B cell (primary cell): ENCODE results near the gene MBOAT1. TPM values are rescaled to one million over a fixed set of nuclear protein-coding genes. Genes with fewer than 3 reads are reported as not detected.

Source experiments
- ATAC-seq: fragments of 200-7000 bp; cut with Tn5 transposase; one replicate; pipeline ENCODE4 v1.10.0; 2021; ENCODE audit warnings: low read depth, mild to moderate bottlenecking, moderate number of reproducible peaks, moderate library complexity
- CTCF ChIA-PET: fragments of 350-600 bp; sonication (Branson Sonifier 250); formaldehyde crosslinking; loops from one replicate; lab custom pipeline; 2021; ENCODE audit warnings: antibody characterized with exemption, inconsistent platforms; lab: Charles Lee
- POLR2A ChIA-PET: fragments of 350-600 bp; sonication (Branson Sonifier 250); formaldehyde crosslinking; loops from one replicate; lab custom pipeline; 2021; ENCODE audit warnings: antibody characterized with exemption; lab: Charles Lee
- DNase-seq: peaks from one replicate; pipeline ENCODE4 v3.0.0; 2013
- H2AFZ ChIP-seq: 2 replicates; pipeline ENCODE4 v1.6.1; 2012; ENCODE audit warnings: mild to moderate bottlenecking, low read depth, low read length; ENCODE audit not compliant: insufficient read depth, poor library complexity, severe bottlenecking
- H3K27ac ChIP-seq, 2 donors: 1 replicate in 1 of 2; 2 replicates in 1 of 2; pipeline ENCODE4 v1.5.1; 2012 to 2013; ENCODE audit warnings: low read length in 2 of 2, mild to moderate bottlenecking in 2 of 2, moderate library complexity in 1 of 2
- H3K27me3 ChIP-seq, 4 experiments: fragments of 200-600 bp in 1 of 4; sonication (generic) in 1 of 4; replicated peaks in 1 of 4; 1 replicate in 2 of 4; 2 replicates in 2 of 4; pipeline versions ENCODE4 v1.6.1 to v1.7.0; 2013 to 2016; ENCODE audit warnings: low read length in 3 of 4, mild to moderate bottlenecking in 2 of 4, mixed read lengths in 1 of 4, moderate library complexity in 1 of 4; ENCODE audit not compliant: insufficient read depth in 4 of 4, control insufficient read depth in 3 of 4; ENCODE audit errors: control extremely low read depth in 1 of 4
- H3K36me3 ChIP-seq, 2 experiments: replicated peaks in 1 of 2; 1 replicate in 1 of 2; 2 replicates in 1 of 2; pipeline versions ENCODE4 v1.6.1 to v1.7.1; 2013; ENCODE audit warnings: low read length in 1 of 2; ENCODE audit not compliant: insufficient read depth in 2 of 2, control insufficient read depth in 1 of 2; ENCODE audit errors: control extremely low read depth in 1 of 2, extremely low read depth in 1 of 2
- H3K4me1 ChIP-seq, 2 donors: fragments of 200-600 bp in 1 of 2; sonication (generic) in 1 of 2; 1 replicate in 1 of 2; 2 replicates in 1 of 2; pipeline versions ENCODE4 v1.5.1 to v1.6.1; 2013 to 2017; ENCODE audit warnings: low read length in 2 of 2; ENCODE audit not compliant: control insufficient read depth in 2 of 2, insufficient read depth in 2 of 2
- H3K4me2 ChIP-seq: replicated peaks from 2 replicates; pipeline ENCODE3; 2012; ENCODE audit warnings: mild to moderate bottlenecking, low read depth, low read length; ENCODE audit not compliant: poor library complexity, severe bottlenecking
- H3K4me3 ChIP-seq, 5 experiments: fragments of 200-600 bp in 1 of 5; sonication (generic) in 1 of 5; 1 replicate in 3 of 5; 2 replicates in 2 of 5; pipeline versions ENCODE4 v1.5.1 to v1.7.0; 2011 to 2016; ENCODE audit warnings: low read length in 4 of 5, mild to moderate bottlenecking in 4 of 5, low read depth in 2 of 5, control low read depth in 1 of 5, moderate library complexity in 1 of 5; ENCODE audit not compliant: insufficient read depth in 1 of 5; ENCODE audit errors: control extremely low read depth in 1 of 5, extremely low read depth in 1 of 5
- H3K79me2 ChIP-seq: fragments of 200-600 bp; sonication (generic); one replicate; pipeline ENCODE4 v1.6.0; 2016; ENCODE audit warnings: low read length; ENCODE audit not compliant: control insufficient read depth, insufficient read depth
- H3K9ac ChIP-seq: fragments of 200-600 bp; sonication (generic); 2 replicates; pipeline ENCODE4 v1.6.1; 2017; ENCODE audit warnings: mild to moderate bottlenecking, low read length, moderate library complexity
- H3K9me3 ChIP-seq, 3 donors: one replicate each; pipeline versions ENCODE4 v1.6.1 to v1.7.1; 2013; ENCODE audit warnings: low read length in 2 of 3; ENCODE audit not compliant: control insufficient read depth in 2 of 3, insufficient read depth in 1 of 3; ENCODE audit errors: control extremely low read depth in 1 of 3
- H4K20me1 ChIP-seq: 2 replicates; pipeline ENCODE4 v1.6.0; 2012; ENCODE audit warnings: mild to moderate bottlenecking, low read length; ENCODE audit not compliant: insufficient read depth, control insufficient read depth, poor library complexity, severe bottlenecking
- H3K27ac Mint-ChIP-seq: one replicate; pipeline ENCODE4 v1.8.0; 2021; ENCODE audit warnings: mixed read lengths
- H3K27me3 Mint-ChIP-seq: one replicate; pipeline ENCODE4 v1.8.0; 2021; ENCODE audit warnings: mixed read lengths
- H3K4me1 Mint-ChIP-seq: one replicate; pipeline ENCODE4 v1.8.0; 2021; ENCODE audit warnings: mixed read lengths
- H3K4me3 Mint-ChIP-seq: one replicate; pipeline ENCODE4 v1.8.0; 2021; ENCODE audit warnings: mixed read lengths
- H3K9me3 Mint-ChIP-seq: one replicate; pipeline ENCODE4 v1.8.0; 2022; ENCODE audit warnings: mixed read lengths; ENCODE audit not compliant: insufficient read depth
- EZH2 ChIP-seq: IDR thresholded peaks from 2 replicates; pipeline ENCODE4 v1.6.1; 2012; ENCODE audit warnings: borderline replicate concordance, low read depth, mild to moderate bottlenecking, moderate library complexity, low read length; ENCODE audit not compliant: insufficient read depth, poor library complexity, severe bottlenecking
- WGBS: methylation state at CpG from one replicate; pipeline ENCODE4 v1.1.5; 2013; ENCODE audit warnings: missing lambda C conversion rate; ENCODE audit not compliant: insufficient coverage; 5-methylcytosine and 5-hydroxymethylcytosine counted together
- intact Hi-C: fragments of 100-400 bp; cut with micrococcal nuclease; formaldehyde crosslinking; loops from one replicate; pipeline ENCODE4 v1.10.0; 2022
- polyA plus RNA-seq: library from polyadenylated mRNA; depleted of rRNA; stranded (reverse); fragments of >200 nt; gene quantifications from 2 replicates; pipeline ENCODE4 v1.2.3, GENCODE V29; 2012
- total RNA-seq, 2 donors: library from RNA; stranded (reverse); fragments of 120-200 nt in 1 of 2; gene quantifications; 1 replicate in 1 of 2; 2 replicates in 1 of 2; pipeline versions ENCODE4 v1.2.3 to v1.2.4, GENCODE V29; 2013 to 2022
- TF ChIP-seq, protein P1 (sequence below): fragments of 200-600 bp; IDR thresholded peaks from one replicate; pipeline ENCODE4 v1.8.0; 2022; ENCODE audit warnings: antibody characterized with exemption, mild to moderate bottlenecking

The MBOAT1 gene
- total and polyA plus RNA-seq, 2 donors (not counting 1 experiment from before 2014, with no cell fraction given), result 5.4 to 8.1 TPM

DNA sequence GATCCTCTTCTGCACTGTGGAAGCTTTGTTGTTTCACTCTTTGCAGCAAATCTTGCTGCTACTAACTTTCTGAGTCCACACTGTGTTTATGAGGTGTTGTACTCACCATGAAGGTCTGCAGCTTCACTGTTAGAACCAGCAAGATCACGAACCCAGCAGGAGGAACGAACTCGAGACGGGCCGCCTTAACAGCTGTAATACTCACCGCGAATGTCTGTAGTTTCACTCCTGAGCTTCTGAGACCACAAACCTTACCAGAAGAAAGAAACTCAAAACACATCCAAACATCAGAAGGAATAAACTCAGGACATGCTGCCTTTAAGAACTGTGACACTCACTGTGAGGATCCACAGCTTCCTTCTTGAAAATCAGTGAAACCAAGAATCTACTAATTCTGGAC lies 48.1 kb upstream of the MBOAT1 start:
- 89% methylated on average over 7 of the region's 7 CpGs for WGBS

DNA sequence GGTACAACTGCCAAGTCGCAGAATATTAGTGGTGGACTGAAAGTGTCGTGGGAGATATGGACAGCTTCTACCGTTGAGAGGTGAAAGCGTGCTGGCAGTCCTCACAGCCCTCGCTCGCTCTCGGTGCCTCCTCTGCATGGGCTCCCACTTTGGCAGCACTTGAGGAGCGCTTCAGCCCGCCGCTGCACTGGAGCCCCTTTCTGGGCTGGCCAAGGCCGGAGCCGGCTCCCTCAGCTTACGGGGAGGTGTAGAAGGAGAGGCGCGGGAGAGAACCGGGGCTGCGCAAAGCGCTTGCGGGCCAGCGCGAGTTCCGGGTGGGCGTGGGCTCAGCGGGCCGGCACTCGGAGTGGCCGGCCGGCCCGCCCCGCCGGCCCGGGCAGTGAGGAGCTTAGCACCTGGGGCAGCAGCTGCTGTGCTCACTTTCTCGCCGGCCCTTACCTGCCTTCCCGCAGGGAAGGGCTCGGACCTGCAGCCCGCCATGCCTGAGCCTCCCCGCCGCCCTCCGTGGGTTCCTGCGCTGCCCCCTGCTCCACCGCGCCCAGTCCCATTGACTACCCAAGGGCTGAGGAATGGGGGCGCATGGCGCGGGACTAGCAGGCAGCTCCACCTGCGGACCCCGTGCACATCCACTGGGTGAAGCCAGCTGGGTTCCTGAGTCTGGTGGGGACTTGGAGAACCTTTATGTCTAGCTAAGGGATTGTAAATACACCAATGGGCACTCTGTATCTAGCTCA lies 47.2 kb upstream of the MBOAT1 start:
- H4K20me1 ChIP-seq, result no peaks in the 10 kb centered on the region
- intact Hi-C loops, result no loop called here
- Mint-ChIP-seq H3K9me3 (no peaks in the 10 kb centered on the region), H3K4me1 (no peaks in the 10 kb centered on the region), H3K27me3 (peaks cover 15% of the 10 kb centered on the region), H3K4me3 (no peak overlapping the region), H3K27ac (no peak overlapping the region)
- ATAC-seq (no peak), DNase-seq (no peak)
- CTCF ChIA-PET, result no interaction called here
- H2AFZ ChIP-seq, result no peak overlapping the region
- H3K36me3 ChIP-seq, result no peaks in the 10 kb centered on the region
- no peak overlapping the region for H3K27ac ChIP-seq
- H3K79me2 ChIP-seq, result no peaks in the 10 kb centered on the region
- H3K4me1 ChIP-seq, result no peaks in the 10 kb centered on the region
- H3K9ac ChIP-seq, result no peak overlapping the region
- H3K9me3 ChIP-seq, result peaks cover 0 to 14% (median 3%) of the 10 kb centered on the region in 3 donors
- no peaks in the 10 kb centered on the region for H3K27me3 ChIP-seq
- TF ChIP-seq, protein P1, sequence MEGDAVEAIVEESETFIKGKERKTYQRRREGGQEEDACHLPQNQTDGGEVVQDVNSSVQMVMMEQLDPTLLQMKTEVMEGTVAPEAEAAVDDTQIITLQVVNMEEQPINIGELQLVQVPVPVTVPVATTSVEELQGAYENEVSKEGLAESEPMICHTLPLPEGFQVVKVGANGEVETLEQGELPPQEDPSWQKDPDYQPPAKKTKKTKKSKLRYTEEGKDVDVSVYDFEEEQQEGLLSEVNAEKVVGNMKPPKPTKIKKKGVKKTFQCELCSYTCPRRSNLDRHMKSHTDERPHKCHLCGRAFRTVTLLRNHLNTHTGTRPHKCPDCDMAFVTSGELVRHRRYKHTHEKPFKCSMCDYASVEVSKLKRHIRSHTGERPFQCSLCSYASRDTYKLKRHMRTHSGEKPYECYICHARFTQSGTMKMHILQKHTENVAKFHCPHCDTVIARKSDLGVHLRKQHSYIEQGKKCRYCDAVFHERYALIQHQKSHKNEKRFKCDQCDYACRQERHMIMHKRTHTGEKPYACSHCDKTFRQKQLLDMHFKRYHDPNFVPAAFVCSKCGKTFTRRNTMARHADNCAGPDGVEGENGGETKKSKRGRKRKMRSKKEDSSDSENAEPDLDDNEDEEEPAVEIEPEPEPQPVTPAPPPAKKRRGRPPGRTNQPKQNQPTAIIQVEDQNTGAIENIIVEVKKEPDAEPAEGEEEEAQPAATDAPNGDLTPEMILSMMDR, result no peak
- TF ChIP-seq EZH2, result no peak
- WGBS, result 93% methylated on average over 33 of the region's 48 CpGs
- POLR2A ChIA-PET, result no interaction called here
- no peak overlapping the region for H3K4me3 ChIP-seq
- H3K4me2 ChIP-seq, result no peak overlapping the region

More for the DNA sequence above, 48.1 kb upstream of the MBOAT1 start:
- no peak overlapping the region for H3K9ac ChIP-seq
- ChIA-PET POLR2A (no interaction called here), CTCF (no interaction called here)
- H3K9me3 ChIP-seq, result peaks cover 0 to 14% (median 3%) of the 10 kb centered on the region in 3 donors
- no peaks in the 10 kb centered on the region for H3K9me3 Mint-ChIP-seq
- no peaks in the 10 kb centered on the region for H3K79me2 ChIP-seq
- H3K4me1 ChIP-seq, result no peaks in the 10 kb centered on the region
- no peak overlapping the region for H3K27ac Mint-ChIP-seq
- H3K27ac ChIP-seq, result no peak overlapping the region
- intact Hi-C loops, result no loop called here
- ATAC-seq (no peak), DNase-seq (no peak)
- H3K4me1 Mint-ChIP-seq, result no peaks in the 10 kb centered on the region
- peaks cover 11% of the 10 kb centered on the region for H3K27me3 Mint-ChIP-seq
- no peak overlapping the region for H3K4me3 Mint-ChIP-seq
- no peak overlapping the region for H3K4me2 ChIP-seq
- H2AFZ ChIP-seq, result no peak overlapping the region
- H4K20me1 ChIP-seq, result no peaks in the 10 kb centered on the region
- no peaks in the 10 kb centered on the region for H3K27me3 ChIP-seq
- no peaks in the 10 kb centered on the region for H3K36me3 ChIP-seq
- TF ChIP-seq, protein P1, result no peak
- TF ChIP-seq EZH2, result no peak
- H3K4me3 ChIP-seq, result no peak overlapping the region
